Non-pigmented ciliary epithelial cell (primary cell): ENCODE measurements around the gene THTPA.
A peak's percentile ranks its signal among the peaks of the same experiment; 100 is the strongest.

ENCODE experiments used
- DNase-seq: peaks from one replicate; pipeline ENCODE4 v3.0.0-alpha.2; 2010; ENCODE audit warnings: low read depth

THTPA gene

GRCh38 chr14:23555882-23556699 lies at the start of gene THTPA:
Gene THTPA, plus strand, starts transcription at chr14:23556271. Its CDS starts 487 bp downstream, at chr14:23556758.
- peak; percentile 56 for DNase-seq

GRCh38 chr14:23512156-23512555 lies 43.9 kb upstream of the THTPA start:
- DNase-seq = no peak

- no peak for DNase-seq
Measured at GRCh38 chr14:23513005-23513817, 42.9 kb upstream of the THTPA start.

GRCh38 chr14:23513818-23514643 lies 42.0 kb upstream of the THTPA start:
- no peak for DNase-seq

- no peak for DNase-seq
Measured at GRCh38 chr14:23514644-23514957, 41.5 kb upstream of the THTPA start.

- DNase-seq = no peak
Measured at GRCh38 chr14:23517650-23518326, 38.3 kb upstream of the THTPA start.

GRCh38 chr14:23518709-23519108 lies 37.4 kb upstream of the THTPA start:
- DNase-seq = no peak

- no peak for DNase-seq
Measured at GRCh38 chr14:23520899-23521533, 35.1 kb upstream of the THTPA start.

- no peak for DNase-seq
Measured at GRCh38 chr14:23521785-23522640, 34.1 kb upstream of the THTPA start.

- no peak for DNase-seq
Measured at GRCh38 chr14:23522643-23523198, 33.4 kb upstream of the THTPA start.

- DNase-seq = no peak
Measured at GRCh38 chr14:23523229-23524016, 32.6 kb upstream of the THTPA start.

- no peak for DNase-seq
Measured at GRCh38 chr14:23524954-23525353, 31.1 kb upstream of the THTPA start.

GRCh38 chr14:23525611-23526010 lies 30.5 kb upstream of the THTPA start:
- no peak for DNase-seq

GRCh38 chr14:23528555-23528954 lies 27.5 kb upstream of the THTPA start:
- no peak for DNase-seq

GRCh38 chr14:23529016-23529415 lies 27.1 kb upstream of the THTPA start:
- no peak for DNase-seq

GRCh38 chr14:23530375-23531055 lies 25.6 kb upstream of the THTPA start:
- no peak for DNase-seq

GRCh38 chr14:23531391-23531790 lies 24.7 kb upstream of the THTPA start:
- no peak for DNase-seq

- DNase-seq = no peak
Measured at GRCh38 chr14:23532658-23533057, 23.4 kb upstream of the THTPA start.
